ENCODE data around the gene KDM1A.
"Not testable (repeated sequence)": the region's sequence is repeated elsewhere in the genome, so short reads cannot be mapped to it uniquely, and the experiment has no call there.

KDM1A gene

GRCh38 chr1:23002218-23002617 lies 17.1 kb upstream of the KDM1A start:
- H3F3A ChIP-seq (ENCODE audit: insufficient read depth, low read length); H3K4me3 ChIP-seq (ENCODE audit: low read length); H3K4me1 ChIP-seq (ENCODE audit: low read length); H3K9me2 ChIP-seq (replicated peaks; ENCODE audit: insufficient read depth, low read length); H3K27ac ChIP-seq (ENCODE audit: low read length); H3K4me2 ChIP-seq (ENCODE audit: low read depth, low read length); H3K36me3 ChIP-seq (replicated peaks; ENCODE audit: insufficient read depth, low read length); H3K9me3 ChIP-seq (replicated peaks; ENCODE audit: insufficient read depth, low read length); DNase-seq; H4K20me1 ChIP-seq (ENCODE audit: insufficient read depth, low read length); H3K79me2 ChIP-seq (ENCODE audit: low read length); H2AFZ ChIP-seq (ENCODE audit: low read length); H3K9ac ChIP-seq (ENCODE audit: low read length): not testable (repeated sequence)
- H3K27me3 ChIP-seq (replicated peaks; ENCODE audit: insufficient read depth, low read length), result peaks cover 12% of the 10 kb centered on the region

- Histone ChIP-seq H3K9me3 (replicated peaks; ENCODE audit: insufficient read depth, low read length) (no peaks in the 10 kb centered on the region), H2AFZ (ENCODE audit: low read length) (no peak overlapping the region), H3K4me2 (ENCODE audit: low read depth, low read length) (no peak overlapping the region), H3K36me3 (replicated peaks; ENCODE audit: insufficient read depth, low read length) (no peaks in the 10 kb centered on the region), H3K79me2 (ENCODE audit: low read length) (no peaks in the 10 kb centered on the region), H4K20me1 (ENCODE audit: insufficient read depth, low read length) (no peaks in the 10 kb centered on the region), H3K4me1 (ENCODE audit: low read length) (no peaks in the 10 kb centered on the region), H3K27ac (ENCODE audit: low read length) (no peak overlapping the region), H3K9me2 (replicated peaks; ENCODE audit: insufficient read depth, low read length) (no peaks in the 10 kb centered on the region), H3K9ac (ENCODE audit: low read length) (no peak overlapping the region), H3K4me3 (ENCODE audit: low read length) (no peak overlapping the region), H3F3A (ENCODE audit: insufficient read depth, low read length) (no peaks in the 10 kb centered on the region), H3K27me3 (replicated peaks; ENCODE audit: insufficient read depth, low read length) (peaks cover 21% of the 10 kb centered on the region)
- no peak for TF ChIP-seq CTCF (IDR thresholded peaks at IDR 0.05; ENCODE audit: low read length)
- no peak for TF ChIP-seq EZH2 (optimal IDR thresholded peaks at IDR 0.05; ENCODE audit: low read depth, low read length)
- no peak for DNase-seq
These were observed 15.2 kb upstream of the KDM1A start for GRCh38 chr1:23004112-23004511.

GRCh38 chr1:23004769-23005168 lies 14.5 kb upstream of the KDM1A start:
- H3K4me3 ChIP-seq (ENCODE audit: low read length); H3F3A ChIP-seq (ENCODE audit: insufficient read depth, low read length); H3K4me2 ChIP-seq (ENCODE audit: low read depth, low read length); H3K9ac ChIP-seq (ENCODE audit: low read length); H3K27ac ChIP-seq (ENCODE audit: low read length); DNase-seq; H3K36me3 ChIP-seq (replicated peaks; ENCODE audit: insufficient read depth, low read length); H3K4me1 ChIP-seq (ENCODE audit: low read length); H3K79me2 ChIP-seq (ENCODE audit: low read length); H3K9me2 ChIP-seq (replicated peaks; ENCODE audit: insufficient read depth, low read length); H2AFZ ChIP-seq (ENCODE audit: low read length); H4K20me1 ChIP-seq (ENCODE audit: insufficient read depth, low read length); H3K9me3 ChIP-seq (replicated peaks; ENCODE audit: insufficient read depth, low read length): not testable (repeated sequence)
- H3K27me3 ChIP-seq (replicated peaks; ENCODE audit: insufficient read depth, low read length), result peaks cover 28% of the 10 kb centered on the region

- no peak overlapping the region for H3K4me3 ChIP-seq (ENCODE audit: low read length)
- H3K9me3 ChIP-seq (replicated peaks; ENCODE audit: insufficient read depth, low read length), result no peaks in the 10 kb centered on the region
- no peaks in the 10 kb centered on the region for H3K9me2 ChIP-seq (replicated peaks; ENCODE audit: insufficient read depth, low read length)
- peaks cover 3% of the 10 kb centered on the region; the same call in 1 of the 2 replicates for H3K4me1 ChIP-seq (ENCODE audit: low read length)
- H3F3A ChIP-seq (ENCODE audit: insufficient read depth, low read length), result peaks cover 9% of the 10 kb centered on the region
- H3K9ac ChIP-seq (ENCODE audit: low read length), result no peak overlapping the region
- no peaks in the 10 kb centered on the region for H3K36me3 ChIP-seq (replicated peaks; ENCODE audit: insufficient read depth, low read length)
- no peak overlapping the region for H3K4me2 ChIP-seq (ENCODE audit: low read depth, low read length)
- H3K79me2 ChIP-seq (ENCODE audit: low read length), result no peaks in the 10 kb centered on the region
- TF ChIP-seq EZH2 (optimal IDR thresholded peaks at IDR 0.05; ENCODE audit: low read depth, low read length), result no peak
- no peak for TF ChIP-seq CTCF (IDR thresholded peaks at IDR 0.05; ENCODE audit: low read length)
- no peak for DNase-seq
- no peak overlapping the region for H3K27ac ChIP-seq (ENCODE audit: low read length)
- no peak overlapping the region for H2AFZ ChIP-seq (ENCODE audit: low read length)
- H4K20me1 ChIP-seq (ENCODE audit: insufficient read depth, low read length), result no peaks in the 10 kb centered on the region
- H3K27me3 ChIP-seq (replicated peaks; ENCODE audit: insufficient read depth, low read length), result peaks cover 34% of the 10 kb centered on the region
These were observed 12.2 kb upstream of the KDM1A start for GRCh38 chr1:23007106-23007505.

Data from MM.1S (cell line).